ENCODE results near the gene PPIF.

Gene PPIF

DNA sequence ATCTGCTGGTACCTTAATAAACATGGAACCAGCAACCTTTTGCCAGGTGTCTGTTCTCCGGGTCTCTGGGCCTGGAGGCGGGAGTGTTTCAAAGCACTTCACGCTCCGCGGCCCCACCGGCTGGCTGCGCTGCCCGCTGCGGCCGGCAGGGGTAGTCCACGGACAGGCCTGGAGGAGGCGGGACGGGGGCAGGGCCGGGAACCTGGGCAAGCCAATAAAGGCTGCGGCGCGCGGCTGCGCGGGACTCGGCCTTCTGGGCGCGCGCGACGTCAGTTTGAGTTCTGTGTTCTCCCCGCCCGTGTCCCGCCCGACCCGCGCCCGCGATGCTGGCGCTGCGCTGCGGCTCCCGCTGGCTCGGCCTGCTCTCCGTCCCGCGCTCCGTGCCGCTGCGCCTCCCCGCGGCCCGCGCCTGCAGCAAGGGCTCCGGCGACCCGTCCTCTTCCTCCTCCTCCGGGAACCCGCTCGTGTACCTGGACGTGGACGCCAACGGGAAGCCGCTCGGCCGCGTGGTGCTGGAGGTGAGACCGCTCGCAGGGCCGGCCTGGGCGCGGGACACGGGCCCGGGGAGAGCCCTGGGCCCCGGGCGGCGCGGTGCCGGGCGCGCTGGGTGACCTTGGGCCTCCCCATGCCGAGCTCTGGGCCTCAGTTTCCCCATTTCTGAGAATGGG lies at the start of gene PPIF:
Gene PPIF (plus strand): TSS at position 244 of the 668 bp plus-strand sequence. CDS start 80 bp downstream, at position 324.
- in situ Hi-C loops (cut with MboI; ENCODE audit: low sequenced_read_pairs) = no loop called here

DNA sequence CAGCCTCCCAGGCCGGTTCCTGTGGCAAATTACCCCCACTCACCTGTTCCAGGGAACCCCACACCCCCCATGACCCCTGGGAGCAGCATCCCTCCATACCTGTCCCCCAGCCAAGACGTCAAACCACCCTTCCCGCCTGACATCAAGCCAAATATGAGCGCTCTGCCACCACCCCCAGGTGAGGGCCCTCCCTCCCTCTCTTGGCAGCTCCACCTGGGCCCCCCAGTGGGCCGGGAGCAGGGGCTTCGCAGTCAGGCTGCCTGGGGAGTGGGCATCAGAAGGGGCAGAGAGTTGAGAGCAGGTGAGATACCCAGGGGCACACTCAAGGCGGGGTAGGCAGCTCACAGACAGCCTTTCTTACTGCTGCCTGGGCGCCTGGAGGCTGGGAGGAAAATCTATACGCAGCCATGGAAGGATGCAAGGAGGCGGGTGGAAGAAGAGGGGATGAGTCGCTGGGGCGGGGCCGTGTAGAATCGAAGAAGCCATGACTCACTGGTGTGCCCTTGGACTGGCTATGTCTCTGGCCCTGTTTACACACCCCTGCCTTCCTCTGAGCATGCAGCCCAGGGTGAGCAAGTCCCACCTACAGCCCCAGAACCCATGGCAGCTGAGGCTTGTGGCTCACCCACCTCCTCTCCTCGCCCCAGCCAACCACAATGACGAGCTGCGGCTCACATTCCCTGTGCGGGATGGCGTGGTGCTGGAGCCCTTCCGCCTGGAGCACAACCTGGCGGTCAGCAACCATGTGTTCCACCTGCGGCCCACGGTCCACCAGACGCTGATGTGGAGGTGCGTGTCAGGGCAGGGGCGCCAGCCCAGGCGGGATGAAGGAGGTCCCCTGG lies 48.6 kb upstream of the PPIF start:
- in situ Hi-C loops (cut with MboI; ENCODE audit: low sequenced_read_pairs) = no loop called here

DNA sequence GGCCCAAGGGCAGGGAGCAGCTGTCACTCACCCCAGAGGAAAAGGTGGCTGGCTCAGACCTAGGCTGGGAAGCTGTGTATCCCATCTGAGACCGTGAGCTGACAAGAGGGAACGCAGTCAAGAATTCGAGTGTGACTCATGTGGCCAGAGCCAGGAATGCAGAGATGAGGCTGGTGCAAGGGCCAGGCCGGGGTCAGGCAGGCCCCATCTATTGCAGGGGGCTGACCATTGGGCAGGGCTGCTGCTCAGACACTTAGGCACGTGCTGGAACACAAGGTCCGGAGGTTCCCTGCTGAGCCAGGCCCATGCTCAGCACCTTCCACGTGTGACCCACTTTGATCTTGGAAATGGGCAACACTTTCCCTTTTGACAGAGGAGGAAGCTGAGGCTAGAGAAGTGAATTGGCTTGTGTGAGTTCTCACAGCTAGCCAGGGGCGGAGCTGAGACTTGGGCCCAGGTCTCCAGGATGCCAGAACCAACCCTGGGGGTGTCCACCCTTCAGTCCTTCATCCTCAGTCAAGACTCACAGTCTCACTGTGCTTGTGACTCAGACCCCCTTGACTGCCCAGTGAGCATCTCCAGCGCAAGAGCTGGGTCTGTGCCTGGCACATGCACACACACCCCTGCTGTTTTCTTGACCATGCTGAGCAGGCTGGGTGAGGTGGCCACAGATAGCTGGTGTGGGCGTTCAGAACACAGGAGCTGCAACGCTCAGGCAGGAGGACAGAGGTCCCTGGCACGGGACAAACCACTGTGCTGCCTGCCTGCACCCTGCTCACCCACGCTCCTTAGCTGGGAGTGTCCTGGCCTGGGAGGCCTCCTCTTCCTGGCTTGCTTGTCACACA lies 47.6 kb upstream of the PPIF start:
- in situ Hi-C loops (cut with MboI; ENCODE audit: low sequenced_read_pairs) = no loop called here

DNA sequence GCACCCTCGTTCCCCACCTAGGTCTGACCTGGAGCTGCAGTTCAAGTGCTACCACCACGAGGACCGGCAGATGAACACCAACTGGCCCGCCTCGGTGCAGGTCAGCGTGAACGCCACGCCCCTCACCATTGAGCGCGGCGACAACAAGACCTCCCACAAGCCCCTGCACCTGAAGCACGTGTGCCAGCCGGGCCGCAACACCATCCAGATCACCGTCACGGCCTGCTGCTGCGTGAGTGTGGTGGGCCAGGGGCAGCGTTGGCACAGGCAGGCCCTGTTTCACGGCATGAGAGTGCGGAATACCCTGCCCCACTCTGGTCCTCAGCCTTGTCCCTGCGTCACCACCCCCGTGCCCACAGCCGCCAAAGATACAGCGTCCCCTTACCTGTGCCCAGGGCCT lies 46.6 kb upstream of the PPIF start:
- in situ Hi-C loops (cut with MboI; ENCODE audit: low sequenced_read_pairs) = no loop called here

DNA sequence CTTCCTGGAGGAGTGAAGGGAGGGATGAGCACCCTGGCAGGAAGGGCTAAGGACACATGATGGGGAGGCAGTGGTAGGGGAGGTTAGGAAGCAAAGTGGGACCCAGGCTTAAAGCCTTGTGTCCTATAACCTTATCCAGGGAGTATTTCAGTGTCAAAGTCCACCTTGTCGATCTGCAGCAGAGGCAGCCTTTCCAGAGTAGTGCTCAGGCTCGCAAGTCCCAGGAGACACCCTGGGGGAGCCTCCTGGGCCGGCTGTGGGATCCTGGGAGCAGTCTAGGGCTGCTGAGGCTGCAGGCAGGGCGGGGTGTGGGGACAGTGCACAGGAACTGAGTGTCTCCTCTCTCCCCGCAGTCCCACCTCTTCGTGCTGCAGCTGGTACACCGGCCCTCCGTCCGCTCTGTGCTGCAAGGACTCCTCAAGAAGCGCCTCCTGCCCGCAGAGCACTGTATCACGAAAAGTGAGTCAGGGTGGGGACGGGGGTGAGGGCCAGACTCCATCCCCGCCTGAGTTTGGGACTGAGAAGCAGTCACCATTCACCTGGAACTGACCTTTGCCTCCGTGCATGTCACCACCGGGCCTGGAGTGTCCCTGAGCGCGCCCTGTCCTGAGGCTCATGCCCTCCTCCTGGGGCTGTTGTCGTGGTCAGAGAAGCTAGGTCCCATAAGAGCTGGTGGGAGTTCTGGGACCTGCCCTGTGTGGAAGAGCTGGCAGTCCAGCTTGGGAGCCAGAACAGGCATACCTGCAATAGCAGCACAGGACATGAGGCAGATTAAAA lies 45.3 kb upstream of the PPIF start:
- in situ Hi-C loops (cut with MboI; ENCODE audit: low sequenced_read_pairs) = no loop called here

DNA sequence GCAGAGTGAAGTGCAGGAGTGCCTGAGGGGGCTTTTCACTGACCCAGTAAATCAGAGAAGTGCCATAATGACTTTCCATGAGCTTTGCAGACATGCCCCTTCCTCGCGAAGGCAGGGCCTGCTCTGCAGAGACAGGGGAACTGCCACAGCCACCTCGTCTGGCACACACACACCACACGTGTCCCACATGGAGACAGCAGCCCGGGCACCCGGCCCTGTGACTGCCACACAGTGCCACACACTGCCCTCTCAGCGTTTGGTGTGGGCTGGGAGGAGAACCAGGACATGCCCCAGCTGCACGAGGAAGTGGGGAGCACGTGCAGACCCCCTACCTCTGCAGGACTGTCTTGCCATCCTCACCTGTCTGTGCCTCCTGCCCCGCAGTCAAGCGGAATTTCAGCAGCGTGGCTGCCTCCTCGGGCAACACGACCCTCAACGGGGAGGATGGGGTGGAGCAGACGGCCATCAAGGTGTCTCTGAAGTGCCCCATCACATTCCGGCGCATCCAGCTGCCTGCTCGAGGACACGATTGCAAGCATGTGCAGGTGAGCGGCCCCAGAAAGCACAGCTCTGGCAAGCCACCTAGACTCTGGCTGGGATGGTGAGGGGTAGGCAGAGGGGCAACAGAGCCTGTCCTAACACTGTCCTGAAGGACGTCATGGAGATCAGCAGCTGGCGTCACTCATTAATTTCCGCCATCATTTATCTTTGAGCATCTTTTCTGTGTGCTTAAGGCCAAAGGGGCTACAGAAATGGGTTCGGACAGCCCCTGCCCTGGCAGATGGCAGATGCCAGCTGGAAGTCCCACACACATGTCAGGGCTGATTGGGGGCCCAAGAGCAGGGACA lies 43.4 kb upstream of the PPIF start:
- in situ Hi-C loops (cut with MboI; ENCODE audit: low sequenced_read_pairs) = no loop called here

DNA sequence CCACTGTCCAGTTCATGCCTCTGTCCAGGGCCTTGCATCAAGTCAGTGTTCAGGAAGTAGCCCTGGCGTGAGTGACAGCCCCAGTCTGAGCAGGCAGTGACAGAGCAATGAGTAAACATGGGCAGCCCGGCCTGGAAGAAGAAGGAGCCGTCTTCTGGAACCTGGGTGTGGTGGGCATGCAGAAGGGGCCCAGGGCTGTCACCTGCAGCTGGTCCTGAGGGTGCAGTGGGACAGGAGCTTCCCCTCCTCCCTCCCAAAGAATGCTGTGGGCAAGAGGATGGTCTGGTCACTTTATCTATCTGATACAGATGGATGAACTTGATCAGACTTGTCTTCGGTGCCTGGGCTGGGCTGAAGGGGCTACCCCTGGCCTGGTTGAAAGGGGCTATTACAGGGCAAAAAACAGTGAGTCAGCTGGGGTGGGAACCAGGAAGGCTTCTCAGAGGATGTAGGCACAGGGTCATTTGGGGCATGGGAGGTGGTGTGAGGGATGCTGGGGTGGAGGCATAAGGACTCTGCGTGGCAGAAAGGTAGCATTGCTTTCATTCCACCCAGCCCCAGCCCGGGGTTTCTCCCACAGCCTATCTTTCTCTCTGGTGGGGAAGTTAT lies 42.7 kb upstream of the PPIF start:
- in situ Hi-C loops (cut with MboI; ENCODE audit: low sequenced_read_pairs) = no loop called here

DNA sequence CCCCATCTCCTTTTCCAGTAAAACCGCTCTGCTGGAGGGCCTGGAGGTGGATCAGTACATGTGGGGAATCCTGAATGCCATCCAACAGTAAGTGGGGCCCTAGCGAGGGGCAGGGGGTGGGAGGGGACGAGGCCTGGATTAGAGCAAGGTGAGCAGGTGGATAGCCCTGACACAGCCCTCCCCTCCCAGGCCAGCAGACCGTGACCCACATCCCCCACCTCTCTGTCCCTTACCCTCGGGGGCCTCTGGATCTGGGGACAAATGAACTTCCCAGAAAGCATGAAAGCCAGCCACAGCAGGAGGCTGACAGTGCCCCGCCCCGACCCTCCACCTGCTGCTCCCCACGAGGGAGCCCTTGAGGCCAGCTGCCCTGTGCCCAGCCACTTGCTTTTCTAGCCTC lies 41.8 kb upstream of the PPIF start:
- in situ Hi-C loops (cut with MboI; ENCODE audit: low sequenced_read_pairs) = no loop called here

DNA sequence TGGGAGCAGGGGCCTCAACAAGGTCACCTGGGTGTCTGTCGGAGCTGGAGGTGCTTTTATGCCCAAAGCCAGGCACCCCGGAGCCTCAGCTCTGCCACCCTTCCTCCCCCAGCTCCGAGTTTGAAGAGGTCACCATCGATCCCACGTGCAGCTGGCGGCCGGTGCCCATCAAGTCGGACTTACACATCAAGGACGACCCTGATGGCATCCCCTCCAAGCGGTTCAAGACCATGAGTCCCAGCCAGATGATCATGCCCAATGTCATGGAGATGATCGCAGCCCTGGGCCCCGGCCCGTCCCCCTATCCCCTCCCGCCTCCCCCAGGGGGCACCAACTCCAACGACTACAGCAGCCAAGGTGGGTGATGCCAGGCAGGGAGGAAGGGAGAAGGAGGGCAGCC lies 41.3 kb upstream of the PPIF start:
- in situ Hi-C loops (cut with MboI; ENCODE audit: low sequenced_read_pairs) = no loop called here

DNA sequence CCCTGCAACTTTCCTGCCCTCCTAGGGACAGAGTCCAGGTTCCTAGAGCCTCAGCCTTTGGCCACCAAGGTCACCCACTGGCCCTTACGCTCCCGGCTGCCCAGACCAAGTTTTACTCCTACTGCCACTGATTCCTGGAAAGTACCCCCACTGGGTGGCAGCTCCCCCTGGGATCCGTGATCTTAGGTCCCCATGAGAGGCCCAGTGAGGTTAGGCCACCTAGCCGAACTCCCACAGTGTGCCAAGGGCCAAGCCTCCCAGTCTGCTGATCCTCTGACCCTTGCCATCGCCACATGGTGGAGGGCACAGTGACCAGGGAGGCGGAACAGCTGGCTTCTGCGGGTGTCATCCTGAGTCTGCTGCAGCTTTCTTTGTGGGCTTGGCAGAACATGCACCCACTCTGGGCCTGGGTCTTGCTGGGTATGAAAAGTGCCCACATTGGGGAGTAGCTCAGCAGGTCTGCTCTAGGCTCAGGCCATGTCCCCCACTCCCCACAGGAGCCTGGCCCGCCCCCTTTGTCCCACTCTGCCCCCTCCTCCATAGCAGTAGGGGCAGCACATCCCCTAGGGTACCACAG lies 40.5 kb upstream of the PPIF start:
- in situ Hi-C loops (cut with MboI; ENCODE audit: low sequenced_read_pairs) = no loop called here

DNA sequence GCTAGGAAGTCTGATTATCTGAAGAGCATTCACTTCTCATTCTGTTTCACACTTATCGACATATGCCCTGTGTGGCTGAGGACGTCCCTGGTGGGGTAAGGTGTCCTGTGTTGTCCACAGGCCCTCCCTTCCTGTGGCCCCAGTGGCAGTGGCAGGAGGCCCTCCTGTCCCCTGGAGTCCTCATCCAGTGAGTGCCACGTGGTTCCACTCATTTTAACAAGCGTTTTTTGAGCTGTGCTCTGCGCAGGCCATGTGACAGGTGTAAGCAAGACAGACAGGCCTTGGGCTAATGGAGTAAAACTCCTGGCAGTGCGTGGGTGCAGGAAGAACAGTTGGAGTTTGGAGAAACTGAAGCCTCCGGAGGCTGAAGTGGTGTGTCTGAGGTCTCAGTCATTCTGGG lies 39.3 kb upstream of the PPIF start:
- in situ Hi-C loops (cut with MboI; ENCODE audit: low sequenced_read_pairs) = no loop called here

DNA sequence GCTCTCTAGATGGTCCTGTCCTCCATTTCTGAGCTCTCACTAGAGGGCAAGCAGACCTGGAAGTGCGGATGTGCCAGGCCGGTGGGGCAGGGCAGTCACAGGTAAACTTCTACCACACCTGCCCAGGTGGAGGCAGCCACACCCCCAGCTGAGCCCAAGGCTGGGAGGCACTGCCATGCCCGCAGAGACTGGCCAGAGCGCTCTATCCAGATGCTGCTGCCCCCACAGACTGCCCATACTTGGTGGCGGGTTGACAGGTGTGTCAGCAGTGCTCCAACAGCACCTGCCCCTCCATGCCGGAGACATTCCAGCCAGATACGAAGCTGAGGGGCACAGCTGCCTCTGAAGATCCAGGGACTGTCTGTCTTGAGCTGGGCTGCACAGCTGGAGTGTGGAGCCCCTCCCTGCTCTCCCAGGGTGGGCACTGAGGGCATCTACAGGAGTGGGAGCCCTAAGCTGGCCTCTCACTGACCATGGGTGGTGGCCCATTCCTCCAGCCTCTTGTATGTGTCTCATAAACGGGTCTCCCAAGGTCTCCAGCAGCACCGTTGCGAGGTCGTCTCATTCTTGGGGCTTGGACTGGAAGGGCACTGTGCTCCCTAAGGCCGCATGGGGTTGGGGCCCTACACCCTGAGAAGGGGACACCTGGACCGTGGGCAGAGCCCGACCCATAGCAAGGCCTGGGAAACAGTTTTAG lies 38.2 kb upstream of the PPIF start:
- in situ Hi-C loops (cut with MboI; ENCODE audit: low sequenced_read_pairs) = no loop called here

DNA sequence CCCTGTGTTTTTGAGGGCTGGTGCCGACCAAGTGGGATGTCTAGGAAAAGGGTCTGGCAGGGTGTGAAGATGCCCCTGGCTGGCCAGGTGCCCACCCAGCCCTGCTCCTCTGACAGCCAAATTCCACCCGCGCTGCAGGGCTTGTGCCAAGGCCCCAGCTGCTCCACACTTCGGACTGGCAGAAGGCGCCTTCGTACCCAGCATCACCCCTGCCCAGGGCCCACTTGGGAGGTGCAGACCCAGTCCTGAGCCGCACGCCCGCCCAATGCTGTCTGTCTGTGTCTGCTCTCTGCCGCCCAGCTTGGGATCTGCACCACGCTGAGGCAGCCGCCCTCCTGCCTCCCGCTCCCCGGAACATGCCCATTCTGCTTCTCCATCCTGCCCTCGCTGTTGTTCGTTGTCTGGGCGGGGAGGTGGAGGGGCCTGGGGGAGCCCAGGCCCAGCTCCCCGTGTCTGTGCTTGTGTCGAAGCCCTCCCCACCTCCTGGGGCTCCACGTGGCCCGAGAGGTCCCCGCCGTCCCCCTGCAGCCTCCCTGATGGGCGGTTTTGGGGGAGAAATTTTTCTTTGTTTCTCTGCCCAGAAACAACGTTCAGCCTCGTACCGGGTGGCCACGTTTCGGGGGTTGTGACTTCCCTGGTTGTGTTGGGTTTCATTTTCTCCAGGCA lies 36.9 kb upstream of the PPIF start:
- in situ Hi-C loops (cut with MboI; ENCODE audit: low sequenced_read_pairs) = no loop called here

DNA sequence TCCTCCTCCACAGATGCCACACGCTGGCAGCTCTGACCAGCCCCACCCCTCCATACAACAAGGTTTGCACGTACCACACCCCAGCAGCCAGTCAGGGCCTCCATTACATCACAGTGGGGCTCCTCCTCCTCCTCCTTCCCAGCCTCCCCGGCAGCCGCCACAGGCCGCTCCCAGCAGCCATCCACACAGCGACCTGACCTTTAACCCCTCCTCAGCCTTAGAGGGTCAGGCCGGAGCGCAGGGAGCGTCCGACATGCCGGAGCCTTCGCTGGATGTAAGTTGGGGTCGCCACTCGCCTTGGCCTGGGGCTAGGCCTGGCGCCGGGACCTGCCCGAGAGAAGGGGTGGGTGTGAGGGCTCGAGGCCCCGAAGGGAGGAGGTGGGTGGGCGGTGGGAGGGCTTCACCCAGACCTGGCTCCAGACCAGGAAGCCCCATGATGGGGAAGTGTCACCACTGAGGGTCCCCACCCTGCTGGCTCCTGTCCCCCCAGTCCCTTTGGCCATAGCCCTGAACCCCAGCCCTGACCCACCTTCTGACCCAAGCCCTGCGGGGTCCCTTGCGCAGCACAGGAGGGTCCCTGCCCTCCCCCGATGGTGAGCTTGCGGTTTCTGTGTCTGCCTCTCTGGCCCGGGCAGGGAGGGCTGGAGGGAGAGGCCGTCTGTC lies 36.2 kb upstream of the PPIF start:
- in situ Hi-C loops (cut with MboI; ENCODE audit: low sequenced_read_pairs) = no loop called here

DNA sequence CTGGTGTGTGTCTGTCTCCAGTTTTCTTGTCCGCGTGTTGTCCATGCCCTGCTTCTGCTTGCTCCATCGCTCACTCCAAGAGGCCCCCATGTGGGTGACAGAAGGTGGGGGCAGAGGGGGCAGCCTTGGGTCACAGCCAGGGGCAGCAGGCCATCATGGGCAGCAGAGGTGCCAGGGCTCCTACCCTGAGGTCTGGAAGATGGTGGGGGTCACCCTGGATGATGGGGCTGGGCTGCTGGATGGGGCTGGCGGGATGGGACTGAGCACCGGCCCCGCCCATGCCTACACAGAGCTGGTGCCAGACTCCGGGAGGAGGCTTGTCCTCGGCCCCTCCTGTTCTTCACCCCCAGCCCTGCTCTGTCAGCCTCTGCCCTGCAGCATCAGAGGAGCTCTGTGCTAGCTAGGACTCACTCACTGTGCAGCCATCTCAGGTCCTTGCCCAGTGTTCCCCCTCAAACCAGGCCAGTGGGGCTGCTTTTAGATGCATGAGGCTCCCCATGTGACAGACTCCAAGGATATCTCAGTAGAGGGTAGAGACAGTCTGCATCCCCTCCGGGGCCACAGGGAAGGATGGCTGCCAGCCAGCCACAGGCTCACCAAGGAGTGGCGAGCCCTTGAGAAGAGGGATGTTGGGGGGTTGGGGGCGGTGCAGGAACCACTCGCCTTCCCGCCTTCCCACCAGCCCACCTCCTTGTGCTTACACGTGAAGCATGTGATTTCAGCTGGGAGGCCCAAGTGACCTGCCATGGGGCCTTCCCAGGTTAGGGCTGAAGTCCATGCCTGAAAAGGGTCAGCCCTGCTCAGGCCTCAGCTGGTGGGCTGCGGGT lies 35.5 kb upstream of the PPIF start:
- in situ Hi-C loops (cut with MboI; ENCODE audit: low sequenced_read_pairs) = no loop called here

DNA sequence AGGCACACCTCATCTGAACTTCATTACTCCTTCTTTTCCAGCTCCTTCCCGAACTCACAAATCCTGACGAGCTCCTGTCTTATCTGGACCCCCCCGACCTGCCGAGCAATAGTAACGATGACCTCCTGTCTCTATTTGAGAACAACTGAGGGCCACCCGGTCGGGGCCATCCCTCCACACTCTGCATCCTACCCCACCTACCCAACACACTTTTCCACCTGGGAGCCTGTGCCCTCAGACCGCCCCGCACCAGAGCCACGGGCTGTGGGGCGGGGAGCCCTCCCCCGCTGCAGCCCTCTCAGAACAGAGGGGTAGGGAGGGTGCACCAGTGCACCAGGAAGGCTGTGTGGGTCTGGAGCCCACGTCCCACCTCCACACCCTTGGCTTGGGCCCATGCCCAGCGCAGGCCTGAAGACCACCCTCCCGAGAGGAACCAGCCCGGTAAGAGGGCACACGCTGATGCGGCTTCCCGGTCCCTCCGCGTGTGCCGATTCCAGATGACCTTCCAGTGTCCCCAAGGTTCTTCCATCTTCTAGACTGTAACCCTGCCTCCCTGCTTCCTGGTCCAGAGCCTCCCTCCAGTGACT lies 34.6 kb upstream of the PPIF start:
- in situ Hi-C loops (cut with MboI; ENCODE audit: low sequenced_read_pairs) = no loop called here
